Activated naive CD4-positive, alpha-beta T cell treated with anti-CD3 and anti-CD28 coated beads, Interleukin-2, amount 50 U/mL, for 24 hours (primary cell): ENCODE results near the gene ATP13A1.

ENCODE experiments used
- H3K27ac Mint-ChIP-seq: one replicate; pipeline ENCODE4 v1.8.0; 2021; ENCODE audit warnings: mild to moderate bottlenecking, mixed read lengths
- H3K27me3 Mint-ChIP-seq: one replicate; pipeline ENCODE4 v1.8.0; 2021; ENCODE audit warnings: mixed read lengths
- H3K36me3 Mint-ChIP-seq: one replicate; pipeline ENCODE4 v1.8.0; 2021; ENCODE audit warnings: mixed read lengths
- H3K4me1 Mint-ChIP-seq: one replicate; pipeline ENCODE4 v1.8.0; 2021; ENCODE audit warnings: mixed read lengths
- H3K4me3 Mint-ChIP-seq: one replicate; pipeline ENCODE4 v1.8.0; 2021; ENCODE audit warnings: mild to moderate bottlenecking, mixed read lengths
- H3K9me3 Mint-ChIP-seq: one replicate; pipeline ENCODE4 v1.8.0; 2021; ENCODE audit warnings: mixed read lengths

Gene ATP13A1

DNA sequence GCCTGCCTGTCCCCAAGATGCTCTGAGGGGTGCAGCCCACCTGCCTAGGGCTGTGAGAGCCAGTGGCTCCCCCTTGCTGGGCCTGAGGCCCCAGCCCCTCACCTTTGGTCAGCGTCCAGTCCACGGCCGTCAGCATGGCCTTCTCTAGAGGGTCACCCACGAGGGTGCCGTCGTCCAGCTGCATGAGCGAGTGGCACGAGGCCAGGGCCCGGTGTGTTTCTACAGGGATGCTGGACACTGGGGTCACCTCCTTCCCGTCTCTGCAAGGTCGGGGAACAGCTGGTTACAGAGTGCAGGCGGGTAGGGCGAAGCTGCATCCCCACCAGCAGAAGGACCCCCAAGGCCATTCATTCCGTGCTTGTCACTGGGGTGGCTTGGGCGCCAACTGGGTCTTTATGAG, 9.0 kb downstream of the ATP13A1 start:
- Mint-ChIP-seq H3K36me3 (peaks cover 15% of the 10 kb centered on the region), H3K4me3 (no peak overlapping the region), H3K27ac (no peak overlapping the region), H3K9me3 (no peaks in the 10 kb centered on the region), H3K27me3 (no peaks in the 10 kb centered on the region), H3K4me1 (no peaks in the 10 kb centered on the region)

DNA sequence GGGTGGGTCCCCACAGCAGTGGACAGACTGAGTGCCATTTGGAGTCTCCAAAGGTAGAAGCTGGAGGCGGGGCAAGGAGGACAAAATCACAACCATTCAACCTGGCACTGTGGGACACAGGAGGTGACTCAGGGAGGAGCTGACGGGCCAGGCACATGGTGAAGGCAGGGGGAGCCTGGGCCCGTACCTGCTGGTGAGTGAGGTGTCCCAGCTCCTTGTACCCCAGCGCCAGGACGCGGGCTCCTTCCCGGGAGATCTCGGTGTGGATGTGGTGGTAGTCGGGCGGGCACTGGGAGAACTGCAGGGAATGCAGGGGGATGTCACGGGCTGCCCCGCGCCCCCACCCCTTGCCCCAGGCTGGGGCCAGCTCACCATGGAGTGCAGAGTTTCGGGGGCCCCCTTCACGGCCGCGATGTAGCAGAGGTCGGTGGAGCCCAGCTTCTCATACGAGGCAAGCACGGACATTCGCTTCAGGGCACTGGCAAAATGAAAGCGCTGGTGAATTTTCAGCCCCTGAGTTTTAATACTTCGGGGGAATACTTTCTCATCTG, 9.8 kb downstream of the ATP13A1 start:
- Mint-ChIP-seq H3K9me3 (no peaks in the 10 kb centered on the region), H3K27ac (peak overlapping the region; percentile 30), H3K27me3 (no peaks in the 10 kb centered on the region), H3K36me3 (peaks cover 18% of the 10 kb centered on the region), H3K4me3 (no peak overlapping the region), H3K4me1 (no peaks in the 10 kb centered on the region)

DNA sequence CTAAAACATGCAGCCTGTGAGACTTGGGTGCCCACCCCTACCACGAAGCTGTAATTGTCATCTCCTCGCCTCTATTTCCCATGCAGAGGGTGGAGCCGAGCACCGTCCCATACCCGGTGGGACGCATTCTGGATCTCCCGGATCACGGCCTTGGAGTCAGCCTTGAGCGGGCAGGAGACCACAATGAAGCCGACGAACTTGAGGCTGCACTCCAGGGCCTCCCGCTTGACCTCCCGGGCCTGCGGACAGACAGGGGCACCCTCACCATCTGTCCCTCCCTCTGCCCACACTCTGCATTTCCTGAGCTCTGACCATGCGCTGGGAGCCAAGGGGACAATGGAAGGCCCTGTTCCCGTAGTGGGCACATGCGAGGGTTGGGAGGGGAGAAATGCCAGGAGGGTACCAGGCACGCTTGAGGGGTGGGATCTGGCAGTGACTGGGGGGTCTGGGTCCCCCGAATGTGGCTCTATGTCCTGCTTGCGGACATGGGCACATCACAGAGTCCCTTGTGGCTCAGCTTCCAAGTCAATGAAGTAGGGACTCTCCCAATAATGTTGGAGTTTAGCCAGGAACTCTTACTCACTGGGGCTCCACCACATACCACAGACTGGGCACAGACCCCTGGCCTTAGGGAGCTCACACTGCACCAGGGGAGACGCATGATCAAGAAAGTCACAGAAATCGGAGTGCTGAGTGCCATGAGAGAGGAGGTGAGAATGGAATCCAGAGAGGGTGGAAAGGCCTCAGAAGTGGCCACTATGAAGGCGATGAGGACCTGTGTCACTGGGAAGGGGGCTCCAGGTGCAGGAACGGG, 10.8 kb downstream of the ATP13A1 start:
- no peaks in the 10 kb centered on the region for H3K9me3 Mint-ChIP-seq
- H3K27me3 Mint-ChIP-seq, result no peaks in the 10 kb centered on the region

DNA sequence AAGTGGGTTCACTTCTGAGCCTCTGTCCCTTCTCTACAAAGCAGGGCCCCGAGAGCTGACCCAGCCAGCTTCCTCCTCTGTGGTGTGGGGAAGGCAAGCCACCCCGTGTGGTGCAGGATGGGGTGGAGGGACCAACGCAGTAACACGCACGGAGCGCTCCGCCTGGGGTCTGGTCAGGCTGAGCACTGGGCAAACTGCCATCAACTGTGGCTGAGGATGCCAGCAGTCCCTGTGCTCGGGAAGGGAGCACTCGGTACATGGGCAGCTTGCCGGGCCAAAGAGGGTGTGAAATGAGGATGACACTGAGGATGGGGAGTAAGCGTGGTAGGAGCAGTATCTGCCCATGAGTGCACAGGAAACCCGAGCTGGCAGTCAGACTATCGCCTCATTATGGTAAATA, 12.4 kb downstream of the ATP13A1 start:
- Mint-ChIP-seq H3K4me3 (no peak overlapping the region), H3K9me3 (no peaks in the 10 kb centered on the region), H3K4me1 (no peaks in the 10 kb centered on the region), H3K27ac (no peak overlapping the region), H3K27me3 (no peaks in the 10 kb centered on the region), H3K36me3 (peaks cover 15% of the 10 kb centered on the region)

More for the DNA sequence above, 10.8 kb downstream of the ATP13A1 start:
- peaks cover 16% of the 10 kb centered on the region for H3K36me3 Mint-ChIP-seq
- H3K4me1 Mint-ChIP-seq, result no peaks in the 10 kb centered on the region
- H3K27ac Mint-ChIP-seq, result no peak overlapping the region
- H3K4me3 Mint-ChIP-seq, result no peak overlapping the region

DNA sequence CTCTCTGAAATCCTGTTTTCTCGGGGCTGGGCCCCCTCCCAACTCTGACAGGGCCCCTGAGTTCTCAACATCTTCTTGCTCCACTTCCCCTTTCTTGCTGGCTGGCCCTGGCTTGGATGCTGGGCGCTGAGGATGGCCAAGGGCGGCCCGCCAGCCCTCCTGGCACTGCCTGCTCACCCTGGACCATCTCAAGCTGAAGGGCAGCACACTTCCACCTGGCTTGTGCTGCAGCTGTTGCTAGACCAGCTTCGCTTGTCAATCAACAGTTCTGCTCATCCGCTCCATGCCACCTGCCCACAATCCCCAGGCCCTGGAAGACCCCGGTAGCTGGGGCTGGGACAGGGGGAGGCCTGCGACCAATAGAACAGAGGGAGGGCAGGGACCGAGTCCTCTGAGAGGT, 13.1 kb downstream of the ATP13A1 start:
- Mint-ChIP-seq H3K4me1 (no peaks in the 10 kb centered on the region), H3K27ac (no peak overlapping the region), H3K27me3 (no peaks in the 10 kb centered on the region), H3K4me3 (no peak overlapping the region), H3K9me3 (no peaks in the 10 kb centered on the region), H3K36me3 (peaks cover 15% of the 10 kb centered on the region)

DNA sequence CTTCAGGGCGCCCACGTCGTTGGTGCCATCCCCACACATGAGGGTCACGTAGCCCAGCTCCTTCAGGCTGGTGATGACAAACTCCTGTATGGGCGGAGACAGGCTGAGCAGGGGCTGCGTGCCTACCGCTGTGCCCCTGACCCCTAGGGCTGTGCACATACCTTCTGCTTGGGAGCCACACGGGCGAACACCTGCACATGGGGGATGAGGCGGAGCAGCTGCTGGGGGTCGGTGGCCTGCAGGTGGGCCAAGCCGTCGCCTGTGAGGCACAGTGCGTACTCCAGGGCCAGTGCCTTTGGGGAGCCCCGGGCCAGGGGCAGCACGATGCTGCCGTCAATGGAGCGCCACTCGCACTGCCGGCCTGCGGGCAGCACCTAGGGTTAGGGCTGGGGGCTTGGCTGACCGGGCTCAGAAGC, 13.9 kb downstream of the ATP13A1 start:
- Mint-ChIP-seq H3K9me3 (no peaks in the 10 kb centered on the region), H3K4me1 (no peaks in the 10 kb centered on the region), H3K27me3 (no peaks in the 10 kb centered on the region), H3K4me3 (no peak overlapping the region), H3K27ac (no peak overlapping the region), H3K36me3 (peaks cover 15% of the 10 kb centered on the region)

DNA sequence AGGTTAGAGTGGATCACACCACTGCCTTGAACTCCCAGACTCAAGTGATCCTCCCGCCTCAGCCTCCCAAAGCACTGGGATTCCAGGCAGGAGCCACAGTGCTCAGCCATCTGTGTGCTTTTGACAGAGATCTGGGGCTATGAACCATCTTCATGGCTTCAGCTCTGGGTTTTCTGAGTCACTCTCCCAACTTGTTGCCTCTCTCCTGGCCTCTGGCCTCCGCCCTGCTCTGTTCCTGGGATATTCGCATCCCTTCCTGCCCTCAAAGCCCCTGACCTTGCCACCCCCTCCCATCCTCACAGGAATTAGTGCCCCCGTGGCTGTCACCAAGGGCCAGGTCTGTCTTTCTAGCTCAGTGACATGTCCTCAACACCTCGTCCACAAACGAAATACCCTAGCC, 14.3 kb downstream of the ATP13A1 start:
- H3K36me3 Mint-ChIP-seq, result peaks cover 15% of the 10 kb centered on the region
- no peaks in the 10 kb centered on the region for H3K9me3 Mint-ChIP-seq
- no peaks in the 10 kb centered on the region for H3K27me3 Mint-ChIP-seq
- no peaks in the 10 kb centered on the region for H3K4me1 Mint-ChIP-seq
- no peak overlapping the region for H3K4me3 Mint-ChIP-seq
- H3K27ac Mint-ChIP-seq, result no peak overlapping the region

DNA sequence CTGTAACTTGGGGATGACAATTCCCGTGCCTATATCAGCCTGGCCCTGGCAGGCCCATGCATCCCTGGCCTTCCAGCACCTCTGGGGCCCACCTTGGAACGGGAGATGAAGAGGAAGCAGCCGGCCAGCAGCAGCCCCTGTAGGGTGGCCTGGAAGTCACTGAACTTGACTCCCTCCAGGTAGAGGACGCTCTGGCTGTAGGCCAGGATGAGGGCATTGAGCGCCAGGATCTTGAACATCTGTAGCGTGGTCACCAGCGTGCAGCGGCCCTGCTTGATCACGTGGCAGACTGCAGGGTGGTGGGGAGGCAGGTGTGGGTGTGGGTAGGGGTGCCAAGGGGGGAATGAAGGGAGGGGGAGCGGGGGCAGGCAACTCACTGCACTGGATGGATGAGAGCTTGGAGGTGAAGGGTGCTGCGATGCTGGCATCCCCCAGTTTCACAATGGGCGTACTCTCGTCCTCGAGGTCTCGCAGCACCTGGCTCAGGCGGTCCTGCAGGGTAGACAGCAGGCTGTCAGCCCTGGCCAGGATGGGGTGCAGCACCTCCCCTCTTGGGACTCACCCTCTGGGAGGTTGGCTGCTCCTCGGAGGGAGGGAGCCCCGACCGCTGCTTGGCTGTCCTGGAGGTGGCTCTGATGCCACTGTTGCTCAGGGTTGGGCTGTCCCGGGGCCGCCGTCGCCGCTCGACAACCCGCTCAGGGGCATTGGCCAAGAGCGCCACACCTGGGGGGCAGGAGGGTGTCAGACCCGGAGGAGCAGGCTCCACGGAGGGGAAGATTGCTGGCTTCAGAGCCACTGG, 16.2 kb downstream of the ATP13A1 start:
- H3K4me3 Mint-ChIP-seq, result no peak overlapping the region

DNA sequence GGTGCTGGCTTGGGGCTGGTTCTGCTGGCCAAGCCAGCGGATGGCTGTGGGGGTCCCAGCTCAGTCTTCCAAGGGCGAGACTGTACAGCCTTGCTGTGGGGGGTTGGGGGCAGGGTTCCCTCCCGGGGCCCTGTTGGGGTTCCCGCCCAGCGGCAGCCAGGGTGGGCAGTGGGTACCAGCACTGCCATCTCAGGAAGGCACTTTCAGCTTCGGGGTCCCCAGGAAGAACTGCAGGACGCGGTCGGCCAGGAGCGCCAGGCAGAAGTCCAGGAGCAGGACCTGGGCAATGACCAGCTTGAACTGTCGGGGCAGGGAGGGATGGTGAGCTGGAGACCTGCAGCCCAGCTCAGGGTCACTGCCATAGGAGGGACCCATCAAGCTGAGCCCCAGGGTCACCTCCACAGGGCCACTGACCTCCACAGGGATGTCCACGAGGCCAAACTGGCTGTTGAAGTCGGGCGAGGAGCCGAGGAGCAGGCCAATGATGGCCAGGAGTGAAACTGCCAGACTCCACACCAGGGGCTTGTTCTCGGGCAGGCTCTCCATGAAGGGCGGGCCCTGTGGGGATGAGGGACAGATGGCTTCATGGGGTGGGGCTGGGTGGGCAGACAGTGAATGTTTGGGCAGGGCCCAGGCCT, 18.1 kb downstream of the ATP13A1 start:
- peaks cover 12% of the 10 kb centered on the region for H3K4me1 Mint-ChIP-seq
- H3K27me3 Mint-ChIP-seq, result no peaks in the 10 kb centered on the region
- no peaks in the 10 kb centered on the region for H3K9me3 Mint-ChIP-seq
- H3K4me3 Mint-ChIP-seq, result no peak overlapping the region
- peaks cover 7% of the 10 kb centered on the region for H3K36me3 Mint-ChIP-seq
- no peak overlapping the region for H3K27ac Mint-ChIP-seq

More for the DNA sequence above, 16.2 kb downstream of the ATP13A1 start:
- Mint-ChIP-seq H3K9me3 (no peaks in the 10 kb centered on the region), H3K4me1 (peaks cover 6% of the 10 kb centered on the region), H3K27ac (no peak overlapping the region), H3K27me3 (no peaks in the 10 kb centered on the region), H3K36me3 (peaks cover 8% of the 10 kb centered on the region)

DNA sequence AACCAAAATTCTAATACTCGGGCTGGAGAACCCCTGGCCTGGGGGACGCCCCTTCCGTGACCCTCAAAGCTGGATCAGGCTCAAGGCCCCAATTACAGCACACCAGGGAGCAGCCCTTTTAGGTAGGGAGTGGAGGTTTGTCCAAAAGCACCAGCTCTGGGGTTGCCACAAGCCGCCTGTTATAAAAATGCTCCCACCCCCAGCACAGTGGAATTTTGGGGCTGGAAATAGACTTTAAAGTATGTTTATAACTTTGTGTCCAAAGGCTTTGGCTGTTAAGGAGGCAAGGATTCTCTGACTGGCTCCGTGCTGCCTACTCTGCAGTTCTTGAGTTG, 19.5 kb downstream of the ATP13A1 start:
- Mint-ChIP-seq H3K4me3 (peak overlapping the region; percentile 99), H3K27me3 (no peaks in the 10 kb centered on the region), H3K9me3 (no peaks in the 10 kb centered on the region), H3K36me3 (peaks cover 3% of the 10 kb centered on the region), H3K4me1 (peaks cover 17% of the 10 kb centered on the region), H3K27ac (peak overlapping the region; percentile 95)

DNA sequence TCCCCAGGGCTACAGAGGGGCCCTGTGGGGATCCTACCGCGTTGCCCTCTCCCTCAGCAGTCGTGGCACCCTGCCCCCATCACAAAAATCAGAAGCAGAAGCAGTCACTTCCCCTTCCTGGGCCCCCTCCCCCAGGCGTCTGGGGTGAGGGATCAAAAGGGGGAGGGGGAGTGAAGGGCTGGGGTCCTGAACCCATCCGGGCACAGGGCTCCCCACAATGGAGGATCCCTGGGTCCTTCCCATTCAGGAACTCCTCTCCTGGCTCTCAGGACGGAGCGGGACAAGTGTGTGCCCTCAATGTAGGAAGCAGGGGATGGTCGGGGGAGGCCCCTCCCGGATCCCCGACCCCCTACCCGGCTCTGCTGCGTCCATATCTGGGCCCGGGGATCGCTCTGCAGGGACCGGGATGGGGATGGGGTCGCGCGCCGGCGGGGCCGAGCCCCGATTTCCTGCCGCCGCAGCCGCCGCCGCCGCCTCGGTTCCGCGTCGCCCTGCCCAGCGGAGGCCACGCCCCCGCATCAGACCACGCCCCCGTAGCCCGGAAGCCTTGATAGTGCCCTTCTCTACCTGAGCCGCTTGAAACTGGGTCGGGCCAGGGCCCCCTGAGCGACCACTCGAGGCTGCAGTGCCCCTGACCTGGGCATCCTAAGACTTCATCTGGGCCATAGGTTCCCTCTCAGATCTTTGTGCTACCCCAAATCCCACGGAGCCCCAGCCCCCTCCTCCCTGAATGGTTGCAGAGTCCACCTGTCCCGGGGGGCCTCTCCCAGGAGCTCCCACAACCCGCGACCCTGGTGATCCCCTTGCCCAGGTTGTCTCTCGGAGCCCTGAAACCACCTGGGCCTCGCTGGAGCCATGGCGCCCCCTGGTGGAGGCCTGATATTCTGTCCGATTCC, 20.1 kb downstream of the ATP13A1 start, which contains the start of gene GMIP:
GMIP (minus strand) TSS at position 500 of the 896 bp plus-strand sequence; CDS start at position 372, 128 bp downstream.
- peaks cover 3% of the 10 kb centered on the region for H3K36me3 Mint-ChIP-seq
- peak within 1 kb of the TSS; percentile 95 for H3K27ac Mint-ChIP-seq
- no peaks in the 10 kb centered on the region for H3K9me3 Mint-ChIP-seq
- no peaks in the 10 kb centered on the region for H3K27me3 Mint-ChIP-seq
- H3K4me3 Mint-ChIP-seq, result peak within 1 kb of the TSS; percentile 99
- peaks cover 17% of the 10 kb centered on the region for H3K4me1 Mint-ChIP-seq

DNA sequence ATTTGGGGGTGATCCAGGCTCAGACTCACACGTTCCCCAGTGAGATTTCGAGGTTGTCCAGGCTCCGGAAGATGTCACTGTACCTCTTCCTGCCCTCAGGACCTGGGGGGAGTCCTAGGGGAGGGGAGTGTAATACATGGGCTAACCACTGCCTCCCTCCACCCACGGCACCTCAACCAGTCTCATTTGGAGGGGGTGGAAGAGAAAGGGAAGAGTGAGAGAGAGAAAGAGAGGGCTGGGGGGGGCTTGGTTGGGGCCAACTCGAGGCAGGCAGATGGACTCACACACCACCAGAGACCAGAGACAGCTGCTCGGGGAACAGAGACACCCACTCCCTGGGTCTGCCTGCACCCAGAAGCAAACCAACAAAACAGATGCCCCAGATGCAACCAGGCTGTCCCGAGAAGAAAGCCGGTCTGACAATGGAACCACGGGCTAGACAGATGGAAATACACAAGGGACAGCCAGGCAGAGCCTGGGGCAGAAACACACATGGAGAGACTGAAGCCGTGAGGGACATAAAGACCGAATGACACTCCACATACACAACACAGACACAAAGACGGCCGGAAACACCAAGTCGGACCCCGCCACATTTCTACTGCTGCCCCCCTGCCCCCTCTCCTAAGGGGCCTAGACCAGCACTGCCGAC, 20.8 kb downstream of the ATP13A1 start:
- H3K27ac Mint-ChIP-seq, result peak overlapping the region; percentile 93
- peaks cover 17% of the 10 kb centered on the region for H3K4me1 Mint-ChIP-seq
- no peaks in the 10 kb centered on the region for H3K9me3 Mint-ChIP-seq
- no peaks in the 10 kb centered on the region for H3K27me3 Mint-ChIP-seq
- H3K36me3 Mint-ChIP-seq, result peaks cover 1% of the 10 kb centered on the region
- peak overlapping the region; percentile 99 for H3K4me3 Mint-ChIP-seq

DNA sequence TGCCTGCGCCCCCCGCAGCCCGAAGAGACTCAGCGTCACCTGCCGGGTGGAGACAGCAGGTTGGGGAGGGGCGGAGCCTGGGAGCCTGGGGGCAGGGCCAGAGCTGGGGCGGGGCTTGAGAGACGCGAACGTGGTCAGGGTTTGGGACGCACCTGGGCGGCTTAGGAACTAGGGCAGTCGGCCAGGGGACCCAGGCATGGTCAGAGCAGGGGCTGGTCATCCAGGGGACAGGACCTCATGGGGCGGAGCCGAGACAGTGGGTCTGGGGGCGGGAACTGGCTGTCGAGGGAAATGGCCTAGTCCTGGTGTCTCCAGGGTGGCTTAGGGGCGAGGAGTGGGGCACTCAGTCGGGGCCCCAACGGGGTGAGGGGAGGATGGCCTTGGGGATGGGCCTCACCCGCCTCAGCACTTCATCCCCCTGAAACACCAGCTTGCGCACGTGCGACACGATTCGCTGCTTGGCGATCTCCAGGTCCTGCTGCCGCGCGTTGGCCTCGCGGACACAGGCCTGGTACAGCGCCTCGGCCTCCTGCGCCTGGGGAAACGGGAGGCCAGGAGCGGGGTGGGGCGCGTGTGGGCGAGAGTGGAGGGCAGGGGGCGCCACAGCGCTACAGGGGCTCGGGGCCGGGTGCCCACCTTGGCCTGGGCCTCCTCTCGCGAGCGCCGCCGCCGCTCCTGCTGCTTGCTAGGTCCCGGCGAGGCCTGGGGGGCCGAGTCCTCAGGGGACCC, 25.8 kb downstream of the ATP13A1 start:
- Mint-ChIP-seq H3K9me3 (no peaks in the 10 kb centered on the region), H3K36me3 (peaks cover 6% of the 10 kb centered on the region), H3K27me3 (no peaks in the 10 kb centered on the region), H3K27ac (no peak overlapping the region), H3K4me3 (no peak overlapping the region), H3K4me1 (peaks cover 25% of the 10 kb centered on the region)

DNA sequence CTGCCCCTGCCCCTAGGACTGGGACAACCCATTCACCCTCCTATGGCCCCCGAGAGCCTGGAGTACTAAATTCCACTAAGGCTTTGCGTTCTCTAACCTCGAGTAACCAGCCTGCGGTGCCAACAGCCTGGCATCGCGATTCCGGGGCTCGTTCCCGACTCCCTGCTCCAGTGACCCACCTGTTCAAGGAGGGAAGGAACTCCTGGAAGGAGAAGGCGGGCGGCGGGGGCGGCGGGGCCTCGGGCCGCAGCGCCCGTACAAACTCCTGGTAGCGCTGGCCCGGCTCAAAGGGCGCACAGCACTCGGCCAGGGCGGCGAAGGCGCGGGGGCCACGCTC, 26.3 kb downstream of the ATP13A1 start:
- peaks cover 6% of the 10 kb centered on the region for H3K36me3 Mint-ChIP-seq
- H3K4me1 Mint-ChIP-seq, result peaks cover 20% of the 10 kb centered on the region
- H3K9me3 Mint-ChIP-seq, result no peaks in the 10 kb centered on the region
- no peak overlapping the region for H3K27ac Mint-ChIP-seq
- no peaks in the 10 kb centered on the region for H3K27me3 Mint-ChIP-seq
- no peak overlapping the region for H3K4me3 Mint-ChIP-seq
